Neural progenitor cell (in vitro differentiated cells): ENCODE measurements around the gene PRSS33. TPM values are rescaled to one million over a fixed set of nuclear protein-coding genes. Genes with fewer than 3 reads are reported as not detected.

Source experiments
- DNase-seq: peaks from one replicate; pipeline ENCODE4 v3.0.0-alpha.2; 2016; ENCODE audit warnings: low spot score
- H2AFZ ChIP-seq: fragments of 200-600 bp; sonication (generic); replicated peaks from 2 replicates; pipeline ENCODE4 v1.6.1; 2016; ENCODE audit warnings: antibody characterized with exemption
- H3F3A ChIP-seq: fragments of 200-600 bp; sonication (generic); 2 replicates; pipeline ENCODE4 v1.6.1; 2016; ENCODE audit warnings: antibody characterized with exemption, low read depth
- H3K27ac ChIP-seq: fragments of 200-600 bp; sonication (generic); 2 replicates; pipeline ENCODE4 v1.5.1; 2016; ENCODE audit warnings: mild to moderate bottlenecking
- H3K27me3 ChIP-seq: fragments of 200-600 bp; sonication (generic); 2 replicates; pipeline ENCODE4 v1.6.1; 2016; ENCODE audit warnings: mild to moderate bottlenecking, moderate library complexity
- H3K36me3 ChIP-seq: fragments of 200-600 bp; sonication (generic); 2 replicates; pipeline ENCODE4 v1.5.1; 2016
- H3K4me1 ChIP-seq: fragments of 200-600 bp; sonication (generic); 2 replicates; pipeline ENCODE4 v1.6.1; 2016; ENCODE audit warnings: mixed run types
- H3K4me2 ChIP-seq: fragments of 200-600 bp; sonication (generic); 2 replicates; pipeline ENCODE4 v1.6.1; 2016
- H3K4me3 ChIP-seq: fragments of 200-600 bp; sonication (generic); 2 replicates; pipeline ENCODE4 v1.5.1; 2016
- H3K79me2 ChIP-seq: fragments of 200-600 bp; sonication (generic); 2 replicates; pipeline ENCODE4 v1.6.1; 2016; ENCODE audit warnings: low read depth
- H3K9ac ChIP-seq: fragments of 200-600 bp; sonication (generic); 2 replicates; pipeline ENCODE4 v1.6.1; 2016
- H3K9me3 ChIP-seq: fragments of 200-600 bp; sonication (generic); 2 replicates; pipeline ENCODE4 v1.5.1; 2016; ENCODE audit warnings: low read depth
- H4K20me1 ChIP-seq: fragments of 200-600 bp; sonication (generic); 2 replicates; pipeline ENCODE4 v1.6.1; 2016; ENCODE audit warnings: low read depth
- H3K27ac Mint-ChIP-seq: 3 replicates; pipeline ENCODE4 v1.8.0; 2021; ENCODE audit warnings: mixed read lengths
- H3K27me3 Mint-ChIP-seq: 2 replicates; pipeline ENCODE4 v1.8.0; 2022; ENCODE audit warnings: low read depth, mild to moderate bottlenecking, inconsistent platforms, moderate library complexity, mixed read lengths; ENCODE audit not compliant: insufficient read depth
- H3K36me3 Mint-ChIP-seq: 3 replicates; pipeline ENCODE4 v1.8.0; 2021; ENCODE audit warnings: mixed read lengths
- H3K4me1 Mint-ChIP-seq: 3 replicates; pipeline ENCODE4 v1.8.0; 2021; ENCODE audit warnings: mixed read lengths
- H3K4me3 Mint-ChIP-seq: 3 replicates; pipeline ENCODE4 v1.8.0; 2021; ENCODE audit warnings: mild to moderate bottlenecking, moderate library complexity, mixed read lengths
- H3K9me3 Mint-ChIP-seq: 3 replicates; pipeline ENCODE4 v1.8.0; 2020; ENCODE audit warnings: mixed read lengths
- CTCF ChIP-seq: fragments of 200-600 bp; sonication (generic); IDR thresholded peaks from 2 replicates; pipeline ENCODE4 v1.5.1; 2017; ENCODE audit warnings: antibody characterized with exemption, mild to moderate bottlenecking
- EZH2 ChIP-seq: fragments of 200-600 bp; sonication (generic); IDR thresholded peaks from 2 replicates; pipeline ENCODE4 v1.6.1; 2017; ENCODE audit warnings: antibody characterized with exemption, mild to moderate bottlenecking, moderate library complexity
- EZH2phosphoT487 ChIP-seq: fragments of 200-600 bp; sonication (generic); IDR thresholded peaks from 2 replicates; pipeline ENCODE4 v1.6.1; 2017; ENCODE audit warnings: antibody characterized with exemption
- total RNA-seq: library from RNA; depleted of rRNA; stranded (reverse); fragments of >200 nt; gene quantifications from 2 replicates; pipeline ENCODE4 v1.2.3, GENCODE V29; 2015; ENCODE audit warnings: low replicate concordance

The PRSS33 gene
- total RNA-seq, 1 donor from 2014 or later: 0.73 TPM

- peaks cover 74% of the 10 kb centered on the region for H4K20me1 ChIP-seq
- no peak for TF ChIP-seq EZH2phosphoT487
- TF ChIP-seq CTCF: no peak
- TF ChIP-seq EZH2: no peak
- Mint-ChIP-seq H3K4me3 (no peak overlapping the region), H3K27ac (no peak overlapping the region), H3K27me3 (peaks cover 17% of the 10 kb centered on the region), H3K9me3 (peaks cover 11% of the 10 kb centered on the region), H3K36me3 (peaks cover 53% of the 10 kb centered on the region), H3K4me1 (peaks cover 6% of the 10 kb centered on the region)
- H3K27me3 ChIP-seq: no peaks in the 10 kb centered on the region
- no peak overlapping the region for H3K9ac ChIP-seq
- H2AFZ ChIP-seq: no peak overlapping the region
- peaks cover 61% of the 10 kb centered on the region for H3K79me2 ChIP-seq
- DNase-seq: no peak
- H3K4me2 ChIP-seq: no peak overlapping the region
- H3K9me3 ChIP-seq: no peaks in the 10 kb centered on the region
- H3K4me3 ChIP-seq: no peak overlapping the region
- H3K36me3 ChIP-seq: peaks cover 9% of the 10 kb centered on the region
- H3F3A ChIP-seq: peaks cover 74% of the 10 kb centered on the region
- H3K4me1 ChIP-seq: no peaks in the 10 kb centered on the region
- H3K27ac ChIP-seq: no peak overlapping the region
Observed at GRCh38 chr16:2769100-2769529, 18.2 kb downstream of the PRSS33 start.

GRCh38 chr16:2768403-2769089 is 18.8 kb downstream of the PRSS33 start:
- Histone ChIP-seq H4K20me1 (peaks cover 71% of the 10 kb centered on the region), H3F3A (peaks cover 74% of the 10 kb centered on the region), H3K9ac (no peak overlapping the region), H3K27ac (no peak overlapping the region), H3K4me1 (no peaks in the 10 kb centered on the region), H3K4me2 (no peak overlapping the region), H2AFZ (no peak overlapping the region), H3K27me3 (no peaks in the 10 kb centered on the region), H3K9me3 (no peaks in the 10 kb centered on the region), H3K79me2 (peaks cover 61% of the 10 kb centered on the region), H3K4me3 (no peak overlapping the region), H3K36me3 (peaks cover 15% of the 10 kb centered on the region)
- H3K9me3 Mint-ChIP-seq: peaks cover 15% of the 10 kb centered on the region
- DNase-seq: no peak
- H3K27ac Mint-ChIP-seq: no peak overlapping the region
- H3K27me3 Mint-ChIP-seq: peaks cover 21% of the 10 kb centered on the region
- no peak overlapping the region for H3K4me3 Mint-ChIP-seq
- H3K36me3 Mint-ChIP-seq: peaks cover 59% of the 10 kb centered on the region
- H3K4me1 Mint-ChIP-seq: peaks cover 6% of the 10 kb centered on the region
- no peak for TF ChIP-seq CTCF
- TF ChIP-seq EZH2: no peak
- no peak for TF ChIP-seq EZH2phosphoT487

DNA sequence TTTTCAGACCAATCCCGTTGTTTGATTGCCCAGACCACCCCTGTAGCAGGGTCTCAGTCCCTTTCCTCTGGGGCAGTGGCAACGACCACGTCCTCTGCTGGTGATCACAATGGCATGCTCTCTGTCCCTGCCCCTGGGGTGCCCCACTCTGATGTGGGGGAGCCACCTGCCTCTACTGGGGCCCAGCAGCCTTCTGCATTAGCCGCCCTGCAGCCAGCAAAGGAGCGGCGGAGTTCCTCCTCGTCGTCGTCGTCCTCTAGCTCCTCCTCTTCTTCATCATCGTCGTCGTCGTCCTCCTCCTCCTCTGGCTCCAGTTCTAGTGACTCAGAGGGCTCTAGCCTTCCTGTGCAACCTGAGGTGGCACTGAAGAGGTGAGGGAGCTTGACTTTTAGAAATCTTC is 19.5 kb downstream of the PRSS33 start:
- no peak for TF ChIP-seq EZH2phosphoT487
- TF ChIP-seq CTCF: no peak
- TF ChIP-seq EZH2: no peak
- Histone ChIP-seq H3K79me2 (peaks cover 64% of the 10 kb centered on the region), H4K20me1 (peaks cover 69% of the 10 kb centered on the region), H3K4me2 (no peak overlapping the region), H3K36me3 (peaks cover 21% of the 10 kb centered on the region), H3K9me3 (no peaks in the 10 kb centered on the region), H3K27ac (no peak overlapping the region), H3F3A (peaks cover 74% of the 10 kb centered on the region), H3K4me3 (no peak overlapping the region), H3K27me3 (no peaks in the 10 kb centered on the region), H3K9ac (no peak overlapping the region), H2AFZ (no peak overlapping the region), H3K4me1 (no peaks in the 10 kb centered on the region)
- Mint-ChIP-seq H3K27me3 (peaks cover 23% of the 10 kb centered on the region), H3K4me3 (no peak overlapping the region), H3K9me3 (peaks cover 22% of the 10 kb centered on the region), H3K36me3 (peaks cover 65% of the 10 kb centered on the region), H3K4me1 (peaks cover 6% of the 10 kb centered on the region), H3K27ac (no peak overlapping the region)
- DNase-seq: no peak
